ENCODE measurements around the gene CUX1. TPM values are rescaled to one million over a fixed set of nuclear protein-coding genes. Genes with fewer than 3 reads are reported as not detected.

Gene CUX1
- total RNA-seq, 1 experiment from 2014 or later = 116 TPM

DNA sequence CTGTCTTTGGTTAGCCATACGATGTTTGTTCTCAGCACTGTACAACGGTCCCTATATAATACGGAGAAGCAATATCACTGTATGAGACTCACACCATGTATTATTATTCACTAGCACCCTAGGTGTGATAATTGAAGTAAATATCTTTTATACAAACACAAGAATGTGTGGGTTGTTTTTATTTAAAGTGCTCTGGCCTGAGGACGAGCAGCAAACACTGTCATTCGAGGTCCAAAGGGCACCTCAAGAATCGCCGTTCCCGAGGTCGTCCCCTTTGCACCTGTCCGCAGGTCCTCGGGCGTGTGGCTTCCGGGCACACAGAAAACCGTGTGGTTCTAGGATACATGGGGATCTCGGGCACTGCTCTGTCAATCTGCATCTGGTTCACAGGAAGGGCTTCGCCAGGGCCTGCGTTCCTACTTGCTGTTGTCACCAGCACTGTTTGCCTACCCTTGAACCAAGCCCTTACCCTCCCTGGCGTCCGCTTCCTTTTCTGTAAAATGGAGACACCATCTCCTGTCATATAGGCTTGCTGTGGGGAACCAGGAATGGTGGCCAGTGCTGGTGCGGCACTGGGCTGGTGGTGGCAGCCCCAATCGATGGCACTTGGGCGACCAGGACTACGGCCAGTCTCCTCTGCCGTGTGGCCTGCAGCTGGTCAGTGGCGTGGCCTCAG is 440.8 kb downstream of the CUX1 start:
- TF ChIP-seq, protein P1, sequence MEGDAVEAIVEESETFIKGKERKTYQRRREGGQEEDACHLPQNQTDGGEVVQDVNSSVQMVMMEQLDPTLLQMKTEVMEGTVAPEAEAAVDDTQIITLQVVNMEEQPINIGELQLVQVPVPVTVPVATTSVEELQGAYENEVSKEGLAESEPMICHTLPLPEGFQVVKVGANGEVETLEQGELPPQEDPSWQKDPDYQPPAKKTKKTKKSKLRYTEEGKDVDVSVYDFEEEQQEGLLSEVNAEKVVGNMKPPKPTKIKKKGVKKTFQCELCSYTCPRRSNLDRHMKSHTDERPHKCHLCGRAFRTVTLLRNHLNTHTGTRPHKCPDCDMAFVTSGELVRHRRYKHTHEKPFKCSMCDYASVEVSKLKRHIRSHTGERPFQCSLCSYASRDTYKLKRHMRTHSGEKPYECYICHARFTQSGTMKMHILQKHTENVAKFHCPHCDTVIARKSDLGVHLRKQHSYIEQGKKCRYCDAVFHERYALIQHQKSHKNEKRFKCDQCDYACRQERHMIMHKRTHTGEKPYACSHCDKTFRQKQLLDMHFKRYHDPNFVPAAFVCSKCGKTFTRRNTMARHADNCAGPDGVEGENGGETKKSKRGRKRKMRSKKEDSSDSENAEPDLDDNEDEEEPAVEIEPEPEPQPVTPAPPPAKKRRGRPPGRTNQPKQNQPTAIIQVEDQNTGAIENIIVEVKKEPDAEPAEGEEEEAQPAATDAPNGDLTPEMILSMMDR (IDR thresholded peaks at IDR 0.05; ENCODE audit: insufficient read depth in 1 of 2, low read depth in 1 of 2, low read length in 1 of 2, severe bottlenecking in 1 of 2, unreplicated experiment in 1 of 2) = no peak

DNA sequence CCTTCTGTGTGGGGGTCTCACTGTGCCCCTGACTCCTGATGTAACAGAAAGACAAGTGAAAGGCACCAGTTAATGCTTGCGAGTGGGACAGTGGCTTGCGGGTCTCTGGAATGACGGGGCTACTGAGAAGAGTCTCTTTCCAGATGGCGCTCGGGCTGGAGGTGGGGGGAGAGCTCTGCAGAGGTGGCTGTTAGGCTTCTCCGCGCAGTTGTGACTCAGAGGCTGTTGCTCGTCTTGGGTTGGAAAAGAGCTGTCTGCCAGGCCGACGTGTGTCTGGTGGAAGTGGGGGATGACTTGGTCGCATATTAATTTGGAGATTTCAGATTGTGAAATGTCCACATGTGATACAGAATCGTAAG is 441.3 kb downstream of the CUX1 start:
- Mint-ChIP-seq H3K4me3 (ENCODE audit: unreplicated experiment) (no peak overlapping the region), H3K9me3 (ENCODE audit: unreplicated experiment) (no peaks in the 10 kb centered on the region), H3K27me3 (ENCODE audit: insufficient read depth, unreplicated experiment) (no peaks in the 10 kb centered on the region), H3K36me3 (ENCODE audit: insufficient read depth, unreplicated experiment) (peaks cover 48% of the 10 kb centered on the region), H3K27ac (ENCODE audit: unreplicated experiment) (no peak overlapping the region), H3K4me1 (ENCODE audit: low read depth, unreplicated experiment) (no peaks in the 10 kb centered on the region)
- BruUV-seq (replicated peaks) = no TSS peak
- no peak overlapping the region for H3K4me3 ChIP-seq (ENCODE audit: low read depth, low read length)
- intact Hi-C loops (cut with micrococcal nuclease; ENCODE audit: unreplicated experiment) = no loop called here
- TF ChIP-seq, protein P1 (IDR thresholded peaks at IDR 0.05; ENCODE audit: insufficient read depth in 1 of 2, low read depth in 1 of 2, low read length in 1 of 2, severe bottlenecking in 1 of 2, unreplicated experiment in 1 of 2) = no peak
- H3K36me3 ChIP-seq (ENCODE audit: control insufficient read depth, insufficient read depth, low read length) = no peaks in the 10 kb centered on the region
- DNase-seq = no peak
- CTCF ChIA-PET = no interaction called here
- no peaks in the 10 kb centered on the region for H3K4me1 ChIP-seq
- POLR2A ChIA-PET = no interaction called here
- H3K9me3 ChIP-seq = no peaks in the 10 kb centered on the region
- no peaks in the 10 kb centered on the region for H3K27me3 ChIP-seq (replicated peaks; ENCODE audit: control insufficient read depth, insufficient read depth, low read length)

More for the DNA sequence above, 440.8 kb downstream of the CUX1 start:
- Histone ChIP-seq H3K36me3 (ENCODE audit: control insufficient read depth, insufficient read depth, low read length) (no peaks in the 10 kb centered on the region), H3K9me3 (no peaks in the 10 kb centered on the region), H3K4me1 (no peaks in the 10 kb centered on the region), H3K4me3 (ENCODE audit: low read depth, low read length) (no peak overlapping the region), H3K27me3 (replicated peaks; ENCODE audit: control insufficient read depth, insufficient read depth, low read length) (no peaks in the 10 kb centered on the region)
- intact Hi-C loops (cut with micrococcal nuclease; ENCODE audit: unreplicated experiment) = no loop called here
- no peak overlapping the region for H3K4me3 Mint-ChIP-seq (ENCODE audit: unreplicated experiment)
- no peak overlapping the region for H3K27ac Mint-ChIP-seq (ENCODE audit: unreplicated experiment)
- H3K4me1 Mint-ChIP-seq (ENCODE audit: low read depth, unreplicated experiment) = no peaks in the 10 kb centered on the region
- no peaks in the 10 kb centered on the region for H3K9me3 Mint-ChIP-seq (ENCODE audit: unreplicated experiment)
- H3K27me3 Mint-ChIP-seq (ENCODE audit: insufficient read depth, unreplicated experiment) = no peaks in the 10 kb centered on the region
- CTCF ChIA-PET = interaction anchor here (0.7 kb wide), 2 partner anchors 387 to 716 kb away, joined by 3 to 6 read pairs; no protein-coding TSS in a partner anchor
- no TSS peak for BruUV-seq (replicated peaks)
- POLR2A ChIA-PET = no interaction called here
- no peak for DNase-seq
- peaks cover 47% of the 10 kb centered on the region for H3K36me3 Mint-ChIP-seq (ENCODE audit: insufficient read depth, unreplicated experiment)

DNA sequence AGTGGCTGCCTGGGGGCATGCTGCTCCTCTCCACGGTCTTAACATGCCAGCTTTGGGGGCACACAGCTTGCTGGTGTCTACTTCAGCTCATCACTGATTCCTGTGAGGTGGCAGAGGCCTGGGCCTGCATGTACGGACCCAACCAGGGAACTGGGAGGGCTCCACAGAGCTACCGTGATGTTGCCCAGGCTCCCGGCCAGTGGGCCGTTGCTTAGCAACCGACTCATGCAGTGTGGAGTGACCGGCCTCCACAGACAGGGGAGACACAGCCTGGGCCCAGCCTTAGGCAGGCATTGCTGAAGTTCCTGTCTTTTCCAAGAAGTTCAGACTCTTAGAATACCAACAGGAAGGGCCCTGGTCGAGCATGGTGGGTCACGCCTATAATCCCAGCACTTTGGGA is 443.4 kb downstream of the CUX1 start:
- intact Hi-C loops (cut with micrococcal nuclease; ENCODE audit: unreplicated experiment) = no loop called here
- Mint-ChIP-seq H3K9me3 (ENCODE audit: unreplicated experiment) (no peaks in the 10 kb centered on the region), H3K27me3 (ENCODE audit: insufficient read depth, unreplicated experiment) (no peaks in the 10 kb centered on the region), H3K27ac (ENCODE audit: unreplicated experiment) (no peak overlapping the region), H3K4me1 (ENCODE audit: low read depth, unreplicated experiment) (no peaks in the 10 kb centered on the region), H3K36me3 (ENCODE audit: insufficient read depth, unreplicated experiment) (peaks cover 63% of the 10 kb centered on the region), H3K4me3 (ENCODE audit: unreplicated experiment) (no peak overlapping the region)
- Histone ChIP-seq H3K9me3 (no peaks in the 10 kb centered on the region), H3K36me3 (ENCODE audit: control insufficient read depth, insufficient read depth, low read length) (no peaks in the 10 kb centered on the region), H3K27me3 (replicated peaks; ENCODE audit: control insufficient read depth, insufficient read depth, low read length) (no peaks in the 10 kb centered on the region), H3K4me1 (no peaks in the 10 kb centered on the region), H3K4me3 (ENCODE audit: low read depth, low read length) (no peak overlapping the region)
- TF ChIP-seq, protein P1 (IDR thresholded peaks at IDR 0.05; ENCODE audit: insufficient read depth in 1 of 2, low read depth in 1 of 2, low read length in 1 of 2, severe bottlenecking in 1 of 2, unreplicated experiment in 1 of 2) = no peak
- BruUV-seq (replicated peaks) = no TSS peak
- POLR2A ChIA-PET = no interaction called here
- DNase-seq = no peak
- CTCF ChIA-PET = no interaction called here

All from Caco-2 (cell line).